WTC11 (cell line): Measurements from ENCODE around the gene CLDN34. TPM values are rescaled to one million over a fixed set of nuclear protein-coding genes. Genes with fewer than 3 reads are reported as not detected.

Experiments
- ATAC-seq: fragments of 200-7000 bp; cut with Tn5 transposase; 2 replicates; pipeline ENCODE4 v1.10.0; 2021; ENCODE audit warnings: mild to moderate bottlenecking, moderate library complexity
- CTCF ChIA-PET: fragments of 300-600 bp; sonication (Branson Sonifier 250); formaldehyde crosslinking; loops from one replicate; lab custom pipeline; 2021; ENCODE audit warnings: antibody characterized with exemption; lab: Charles Lee
- POLR2A ChIA-PET: fragments of 350-600 bp; sonication (Branson Sonifier 250); formaldehyde crosslinking; loops from one replicate; lab custom pipeline; 2021; ENCODE audit warnings: antibody characterized with exemption; lab: Charles Lee
- DNase-seq: peaks from one replicate; pipeline ENCODE4 v3.0.0; 2021; ENCODE audit warnings: low spot score
- H3K27ac Mint-ChIP-seq: 2 replicates; pipeline ENCODE4 v1.8.0; 2021; ENCODE audit warnings: mixed read lengths
- H3K27me3 Mint-ChIP-seq: 2 replicates; pipeline ENCODE4 v1.8.0; 2021; ENCODE audit warnings: low read depth, mild to moderate bottlenecking, moderate library complexity, mixed read lengths
- H3K36me3 Mint-ChIP-seq: 2 replicates; pipeline ENCODE4 v1.8.0; 2021; ENCODE audit warnings: mixed read lengths
- H3K4me1 Mint-ChIP-seq: 2 replicates; pipeline ENCODE4 v1.8.0; 2022; ENCODE audit warnings: mixed read lengths
- H3K4me3 Mint-ChIP-seq: 2 replicates; pipeline ENCODE4 v1.8.0; 2021; ENCODE audit warnings: mild to moderate bottlenecking, moderate library complexity, mixed read lengths
- H3K9me3 Mint-ChIP-seq: 2 replicates; pipeline ENCODE4 v1.8.0; 2021; ENCODE audit warnings: mixed read lengths
- CDX4 ChIP-seq: fragments of 250-450 bp; sonication (Bioruptor Pico); IDR thresholded peaks from 2 replicates; pipeline ENCODE4 v1.9.0; 2021; ENCODE audit warnings: moderate library complexity, mild to moderate bottlenecking, inconsistent platforms, borderline replicate concordance
- CTCF ChIP-seq: fragments of 200-600 bp; IDR thresholded peaks from 2 replicates; pipeline ENCODE4 v1.8.0; 2022; ENCODE audit warnings: antibody characterized with exemption
- E2F5 ChIP-seq: sonication (generic); formaldehyde crosslinking; IDR thresholded peaks from 2 replicates; pipeline ENCODE4 v1.8.1; 2022; ENCODE audit warnings: mild to moderate bottlenecking, moderate library complexity, missing genetic modification reagents
- FOXJ3 ChIP-seq: sonication (generic); formaldehyde crosslinking; IDR thresholded peaks from 2 replicates; pipeline ENCODE4 v1.9.0; 2021; ENCODE audit warnings: missing genetic modification reagents, mild to moderate bottlenecking, borderline replicate concordance
- MAX ChIP-seq: sonication (generic); formaldehyde crosslinking; IDR thresholded peaks from 2 replicates; pipeline ENCODE4 v1.8.0; 2022; ENCODE audit warnings: mild to moderate bottlenecking, missing genetic modification reagents
- MYBL2 ChIP-seq: sonication (generic); formaldehyde crosslinking; IDR thresholded peaks from 2 replicates; pipeline ENCODE4 v1.8.1; 2023; ENCODE audit warnings: mild to moderate bottlenecking, moderate library complexity, missing genetic modification reagents
- NFE2L1 ChIP-seq: sonication (generic); formaldehyde crosslinking; IDR thresholded peaks from 2 replicates; pipeline ENCODE4 v1.8.1; 2023; ENCODE audit warnings: missing genetic modification reagents
- NR1H2 ChIP-seq: sonication (generic); formaldehyde crosslinking; IDR thresholded peaks from 2 replicates; pipeline ENCODE4 v1.9.0; 2021; ENCODE audit warnings: mild to moderate bottlenecking, moderate library complexity, missing genetic modification reagents
- PRRX2 ChIP-seq: fragments of 250-450 bp; sonication (Bioruptor Pico); IDR thresholded peaks from 2 replicates; pipeline ENCODE4 v1.8.0; 2021; ENCODE audit warnings: mild to moderate bottlenecking
- TEAD1 ChIP-seq: sonication (generic); formaldehyde crosslinking; IDR thresholded peaks from 2 replicates; pipeline ENCODE4 v1.8.0; 2022; ENCODE audit warnings: mild to moderate bottlenecking, missing genetic modification reagents
- ZMAT4 ChIP-seq: fragments of 250-450 bp; sonication (Bioruptor Pico); IDR thresholded peaks from 2 replicates; pipeline ENCODE4 v1.9.0; 2021; ENCODE audit warnings: mild to moderate bottlenecking
- ZNF138 ChIP-seq: sonication (generic); formaldehyde crosslinking; conservative IDR thresholded peaks from 2 replicates; pipeline ENCODE4 v1.8.1; 2022; ENCODE audit warnings: mild to moderate bottlenecking, moderate library complexity, missing genetic modification reagents
- ZNF512 ChIP-seq: sonication (generic); formaldehyde crosslinking; IDR thresholded peaks from 2 replicates; pipeline ENCODE4 v1.8.1; 2022; ENCODE audit warnings: missing genetic modification reagents, borderline replicate concordance
- ZNF532 ChIP-seq: fragments of 250-450 bp; sonication (Bioruptor Pico); IDR thresholded peaks from 2 replicates; pipeline ENCODE4 v1.9.0; 2021; ENCODE audit warnings: mild to moderate bottlenecking, borderline replicate concordance
- ZSCAN18 ChIP-seq: fragments of 250-450 bp; sonication (Bioruptor Pico); IDR thresholded peaks from 2 replicates; pipeline ENCODE4 v2.1.2; 2022; ENCODE audit warnings: mild to moderate bottlenecking, moderate library complexity
- total RNA-seq: library from RNA; stranded (reverse); gene quantifications from 3 replicates; pipeline ENCODE4 v1.2.3, GENCODE V29; 2021

Gene CLDN34
- total RNA-seq, 1 experiment from 2014 or later, result 0.52 TPM

GRCh38 chrX:9992724-9993123 is 25.6 kb downstream of the CLDN34 start:
- CTCF ChIA-PET, result interaction anchor here (2.3 kb wide), 1 partner anchor 127 kb away, joined by 11 read pairs; no protein-coding TSS in a partner anchor
- H3K27me3 Mint-ChIP-seq, result no peaks in the 10 kb centered on the region
- H3K4me3 Mint-ChIP-seq, result no peak overlapping the region
- POLR2A ChIA-PET, result no interaction called here
- H3K4me1 Mint-ChIP-seq, result peaks cover 2% of the 10 kb centered on the region; the same call in 1 of the 2 replicates
- no peak overlapping the region for H3K27ac Mint-ChIP-seq
- ATAC-seq (no peak), DNase-seq (no peak)
- TF ChIP-seq ZNF512 (CRISPR knock-in tag), result no peak
- TF ChIP-seq ZNF138 (CRISPR knock-in tag), result no peak
- no peak for TF ChIP-seq E2F5
- TF ChIP-seq NFE2L1 (CRISPR knock-in tag), result no peak
- no peak for TF ChIP-seq PRRX2 (CRISPR knock-in tag)
- TF ChIP-seq ZMAT4 (CRISPR knock-in tag), result no peak
- H3K36me3 Mint-ChIP-seq, result no peaks in the 10 kb centered on the region
- peaks cover 3% of the 10 kb centered on the region; the same call in 1 of the 2 replicates for H3K9me3 Mint-ChIP-seq

- Mint-ChIP-seq H3K9me3 (peaks cover 4% of the 10 kb centered on the region; the same call in 1 of the 2 replicates), H3K27ac (no peak overlapping the region), H3K36me3 (no peaks in the 10 kb centered on the region), H3K27me3 (no peaks in the 10 kb centered on the region), H3K4me1 (peaks cover 2% of the 10 kb centered on the region; the same call in 1 of the 2 replicates), H3K4me3 (no peak overlapping the region)
- peak; percentile 85 for ATAC-seq
- TF ChIP-seq FOXJ3 (CRISPR knock-in tag) (no peak), CTCF (peak; percentile 91), TEAD1 (CRISPR knock-in tag) (peak; percentile 19; the same call in 1 of the 2 replicates)
- CTCF ChIA-PET, result no interaction called here
- peak; percentile 81 for DNase-seq
- POLR2A ChIA-PET, result no interaction called here
These were observed 28.7 kb downstream of the CLDN34 start for GRCh38 chrX:9995855-9996339.

GRCh38 chrX:9997041-9997440 is 29.9 kb downstream of the CLDN34 start:
- ChIA-PET POLR2A (no interaction called here), CTCF (interaction anchor here (1.4 kb wide), 1 partner anchor 123 kb away, joined by 5 read pairs; no protein-coding TSS in a partner anchor)
- Mint-ChIP-seq H3K27me3 (no peaks in the 10 kb centered on the region), H3K4me3 (no peak overlapping the region), H3K4me1 (peaks cover 2% of the 10 kb centered on the region; the same call in 1 of the 2 replicates), H3K27ac (no peak overlapping the region), H3K36me3 (no peaks in the 10 kb centered on the region), H3K9me3 (peaks cover 4% of the 10 kb centered on the region; the same call in 1 of the 2 replicates)
- DNase-seq (no peak), ATAC-seq (no peak)
- TF ChIP-seq CTCF (no peak), CDX4 (no peak), ZNF532 (CRISPR knock-in tag) (no peak), MYBL2 (CRISPR knock-in tag) (no peak), ZMAT4 (CRISPR knock-in tag) (no peak), PRRX2 (CRISPR knock-in tag) (no peak), MAX (CRISPR knock-in tag) (no peak), NR1H2 (no peak), ZSCAN18 (no peak)
